LNCaP clone FGC (cell line): Measurements from ENCODE around the gene EHMT1.

Source experiments
- DNase-seq: peaks from one replicate; pipeline ENCODE4 v3.0.0-alpha.2; 2011; ENCODE audit warnings: low read depth
- H3K4me3 ChIP-seq: 2 replicates; pipeline ENCODE4 v1.5.1; 2011; ENCODE audit warnings: mild to moderate bottlenecking, low read depth, low read length, control low read depth
- TF ChIP-seq, protein P1 (sequence below): IDR thresholded peaks from 2 replicates; pipeline ENCODE4 v1.5.1; 2012; ENCODE audit warnings: mild to moderate bottlenecking; ENCODE audit not compliant: control insufficient read depth, insufficient read depth; ENCODE audit errors: extremely low read depth

EHMT1 gene

DNA sequence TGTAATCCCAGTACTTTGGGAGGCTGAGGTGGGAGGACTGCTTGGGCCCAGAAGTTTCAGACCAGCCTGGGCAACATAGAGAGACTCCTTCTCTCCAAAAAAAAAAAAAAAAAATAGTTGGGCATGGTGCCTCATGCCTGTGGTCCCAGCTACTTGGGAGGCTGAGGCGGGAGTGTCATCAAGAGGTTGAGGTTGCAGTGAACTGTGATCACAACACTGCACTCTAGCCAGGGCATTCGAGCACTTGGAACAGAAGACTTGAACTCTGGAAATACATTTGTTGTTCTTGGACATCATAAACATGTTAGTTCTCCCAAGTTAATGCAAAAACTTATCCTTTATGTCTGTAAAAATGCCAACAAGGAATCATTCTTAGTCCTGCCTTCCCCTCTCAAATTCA is 29.6 kb downstream of the EHMT1 start:
- TF ChIP-seq, protein P1, sequence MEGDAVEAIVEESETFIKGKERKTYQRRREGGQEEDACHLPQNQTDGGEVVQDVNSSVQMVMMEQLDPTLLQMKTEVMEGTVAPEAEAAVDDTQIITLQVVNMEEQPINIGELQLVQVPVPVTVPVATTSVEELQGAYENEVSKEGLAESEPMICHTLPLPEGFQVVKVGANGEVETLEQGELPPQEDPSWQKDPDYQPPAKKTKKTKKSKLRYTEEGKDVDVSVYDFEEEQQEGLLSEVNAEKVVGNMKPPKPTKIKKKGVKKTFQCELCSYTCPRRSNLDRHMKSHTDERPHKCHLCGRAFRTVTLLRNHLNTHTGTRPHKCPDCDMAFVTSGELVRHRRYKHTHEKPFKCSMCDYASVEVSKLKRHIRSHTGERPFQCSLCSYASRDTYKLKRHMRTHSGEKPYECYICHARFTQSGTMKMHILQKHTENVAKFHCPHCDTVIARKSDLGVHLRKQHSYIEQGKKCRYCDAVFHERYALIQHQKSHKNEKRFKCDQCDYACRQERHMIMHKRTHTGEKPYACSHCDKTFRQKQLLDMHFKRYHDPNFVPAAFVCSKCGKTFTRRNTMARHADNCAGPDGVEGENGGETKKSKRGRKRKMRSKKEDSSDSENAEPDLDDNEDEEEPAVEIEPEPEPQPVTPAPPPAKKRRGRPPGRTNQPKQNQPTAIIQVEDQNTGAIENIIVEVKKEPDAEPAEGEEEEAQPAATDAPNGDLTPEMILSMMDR, result no peak
- no peak overlapping the region for H3K4me3 ChIP-seq
- no peak for DNase-seq

DNA sequence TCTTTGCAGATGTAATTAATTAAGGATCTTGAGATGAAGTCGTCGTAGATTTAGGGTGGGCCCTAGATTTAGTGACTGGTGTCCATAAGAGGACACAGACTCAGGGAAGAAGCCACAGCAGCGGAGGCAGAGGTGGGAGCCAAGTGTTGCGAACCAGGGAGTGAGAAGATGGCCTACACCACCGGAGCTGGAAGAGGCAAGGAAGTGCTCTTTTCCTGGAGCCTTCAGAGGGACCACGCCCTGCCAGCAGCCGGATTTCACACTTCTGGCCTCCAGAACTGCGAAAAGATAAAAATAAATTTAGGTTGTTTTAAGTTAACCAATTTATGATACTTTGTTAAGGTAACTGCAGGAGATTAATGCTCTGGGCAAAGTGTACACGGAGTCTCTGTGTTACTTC is 30.7 kb downstream of the EHMT1 start:
- TF ChIP-seq, protein P1, result no peak
- no peak overlapping the region for H3K4me3 ChIP-seq
- DNase-seq, result no peak

DNA sequence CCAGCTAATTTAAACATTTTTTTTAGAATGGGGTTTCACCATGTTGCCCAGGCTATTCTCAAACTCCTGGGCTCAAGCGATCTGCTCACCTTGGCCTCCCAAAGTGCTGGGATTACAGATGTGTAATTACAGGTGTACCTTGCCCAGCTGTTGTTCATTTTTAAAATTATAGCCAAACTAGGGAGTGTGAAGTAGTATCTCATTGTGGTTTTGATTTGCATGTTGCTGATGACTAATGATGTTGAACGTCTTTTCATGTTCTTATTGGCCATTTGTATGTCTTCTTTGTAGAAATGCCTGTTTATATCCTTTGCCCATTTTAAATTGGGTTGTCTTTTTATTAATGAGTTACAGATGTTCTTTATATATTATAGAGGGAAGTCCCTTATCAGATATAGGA is 31.5 kb downstream of the EHMT1 start:
- TF ChIP-seq, protein P1, result no peak
- no peak for DNase-seq
- H3K4me3 ChIP-seq, result no peak overlapping the region

DNA sequence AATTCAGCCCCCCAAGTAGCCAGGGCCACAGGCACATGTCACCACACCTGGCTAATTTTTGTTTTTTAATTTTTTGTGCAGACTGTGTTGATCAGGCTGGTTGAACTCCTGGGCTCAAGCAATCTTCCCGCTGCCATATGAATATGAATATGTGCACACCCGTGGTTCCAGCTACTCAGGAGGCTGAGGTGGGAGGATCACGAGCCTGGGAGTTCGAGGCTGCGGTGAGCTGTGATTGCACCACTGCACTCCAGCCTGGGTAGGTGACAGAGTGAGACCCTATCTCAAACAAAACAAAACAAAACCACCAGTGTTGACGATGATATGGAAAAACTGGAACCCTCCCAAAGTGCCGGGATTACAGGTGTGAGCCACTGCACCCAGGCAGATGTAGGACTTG is 32.0 kb downstream of the EHMT1 start:
- no peak overlapping the region for H3K4me3 ChIP-seq
- TF ChIP-seq, protein P1, result no peak
- DNase-seq, result no peak

DNA sequence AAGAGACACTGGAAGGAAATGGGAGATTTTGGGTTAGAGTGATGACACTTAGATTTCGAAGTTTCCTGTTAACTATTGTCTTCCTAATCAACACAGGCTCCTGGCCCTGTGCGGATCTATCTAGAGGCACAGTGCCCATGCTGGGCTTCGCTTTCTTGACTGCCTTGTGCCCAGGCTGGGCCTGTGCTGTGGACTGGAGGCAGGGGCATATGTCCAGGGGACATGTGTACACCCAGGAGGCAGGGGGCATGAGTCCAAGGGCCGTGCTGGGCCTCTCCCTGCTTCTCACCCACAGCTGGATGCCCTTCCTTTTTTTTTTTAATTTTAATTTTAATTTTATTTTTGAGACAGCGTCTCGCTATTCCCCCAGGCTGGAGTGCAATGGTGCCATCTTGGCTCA is 37.6 kb downstream of the EHMT1 start:
- TF ChIP-seq, protein P1, result no peak
- no peak for DNase-seq
- H3K4me3 ChIP-seq, result no peak overlapping the region

DNA sequence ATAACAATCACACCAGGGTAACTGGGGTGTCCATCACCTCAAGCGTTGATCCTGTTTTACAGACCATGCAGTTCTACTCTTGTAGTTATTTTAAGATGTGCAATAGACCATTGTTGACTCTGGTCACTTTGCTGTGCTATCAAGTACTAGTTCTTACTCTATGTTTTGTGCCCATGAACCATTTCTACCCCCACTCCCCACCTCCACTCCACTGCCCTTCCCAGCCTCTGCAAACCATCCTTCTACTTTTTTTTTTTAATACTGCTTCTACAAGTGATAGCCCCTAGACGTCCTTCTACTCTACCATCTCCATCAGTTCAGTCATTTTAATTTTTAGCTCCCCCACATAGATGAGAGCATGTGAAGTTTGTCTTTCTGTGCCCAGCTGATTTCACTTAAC is 38.8 kb downstream of the EHMT1 start:
- TF ChIP-seq, protein P1, result no peak
- no peak for DNase-seq
- H3K4me3 ChIP-seq, result no peak overlapping the region

DNA sequence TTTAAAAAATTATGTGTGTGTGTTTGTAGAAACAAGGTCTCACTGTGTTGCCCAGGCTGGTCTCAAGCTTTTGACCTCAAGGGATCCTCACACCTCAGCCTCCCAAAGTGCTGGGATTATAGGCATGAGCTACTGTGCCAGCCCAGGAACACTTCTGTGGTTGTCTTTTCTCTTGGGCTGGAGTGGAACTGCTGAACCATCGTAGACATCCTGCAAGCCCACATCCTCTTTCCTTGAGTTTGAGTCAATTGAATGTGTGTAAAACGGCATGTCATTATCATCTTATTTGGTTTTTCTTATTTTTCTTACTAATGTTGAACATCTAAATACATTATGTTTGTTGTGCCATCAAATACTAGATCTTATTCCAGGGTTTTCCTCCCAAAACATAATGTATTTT is 40.0 kb downstream of the EHMT1 start:
- H3K4me3 ChIP-seq, result no peak overlapping the region
- DNase-seq, result no peak
- TF ChIP-seq, protein P1, result no peak
